Esophagus muscularis mucosa (tissue), 4 donors: ENCODE results near the gene XYLT2.

Experiments
- EP300 ChIP-seq: sonication (generic); formaldehyde crosslinking; IDR thresholded peaks from one replicate; pipeline ENCODE4 v1.6.1; 2017; ENCODE audit warnings: antibody characterized with exemption
- POLR2A ChIP-seq: fragments of 450-650 bp; IDR thresholded peaks from one replicate; pipeline ENCODE4 v1.6.1; 2017; ENCODE audit warnings: antibody characterized with exemption, moderate library complexity, mild to moderate bottlenecking, low read depth
- POLR2AphosphoS5 ChIP-seq, 2 donors: sonication (generic); formaldehyde crosslinking; IDR thresholded peaks; one replicate each; pipeline ENCODE4 v1.6.1; 2017; ENCODE audit warnings: antibody characterized with exemption in 2 of 2
- TF ChIP-seq, protein P1 (sequence below), 3 experiments: fragments of 200-600 bp in 2 of 3; fragments of 450-650 bp in 1 of 3; sonication (generic) in 2 of 3; IDR thresholded peaks; one replicate each; pipeline ENCODE4 v1.5.1; 2017 to 2019; ENCODE audit warnings: antibody characterized with exemption in 3 of 3, mild to moderate bottlenecking in 2 of 3, moderate library complexity in 1 of 3

DNA sequence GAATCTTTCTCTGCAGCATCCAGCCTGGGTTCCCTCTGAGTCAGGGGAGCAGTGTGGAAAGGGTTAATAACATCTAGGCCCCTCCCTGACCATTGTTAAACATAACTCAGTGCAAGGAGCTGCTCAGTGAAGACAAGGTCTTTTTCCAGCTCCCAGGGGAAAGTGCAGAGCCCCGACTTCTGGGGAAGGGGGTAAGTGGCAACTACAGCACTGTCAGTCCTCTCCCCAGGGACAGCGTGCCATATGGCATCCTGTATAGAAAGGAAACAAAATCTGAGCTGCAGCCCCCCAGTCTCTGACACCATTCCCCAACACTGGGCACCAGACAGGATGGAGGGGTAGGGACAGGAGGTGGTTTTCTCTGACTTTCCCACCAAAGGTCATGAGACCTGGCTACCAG lies 19.2 kb downstream of the XYLT2 start:
- TF ChIP-seq, protein P1, sequence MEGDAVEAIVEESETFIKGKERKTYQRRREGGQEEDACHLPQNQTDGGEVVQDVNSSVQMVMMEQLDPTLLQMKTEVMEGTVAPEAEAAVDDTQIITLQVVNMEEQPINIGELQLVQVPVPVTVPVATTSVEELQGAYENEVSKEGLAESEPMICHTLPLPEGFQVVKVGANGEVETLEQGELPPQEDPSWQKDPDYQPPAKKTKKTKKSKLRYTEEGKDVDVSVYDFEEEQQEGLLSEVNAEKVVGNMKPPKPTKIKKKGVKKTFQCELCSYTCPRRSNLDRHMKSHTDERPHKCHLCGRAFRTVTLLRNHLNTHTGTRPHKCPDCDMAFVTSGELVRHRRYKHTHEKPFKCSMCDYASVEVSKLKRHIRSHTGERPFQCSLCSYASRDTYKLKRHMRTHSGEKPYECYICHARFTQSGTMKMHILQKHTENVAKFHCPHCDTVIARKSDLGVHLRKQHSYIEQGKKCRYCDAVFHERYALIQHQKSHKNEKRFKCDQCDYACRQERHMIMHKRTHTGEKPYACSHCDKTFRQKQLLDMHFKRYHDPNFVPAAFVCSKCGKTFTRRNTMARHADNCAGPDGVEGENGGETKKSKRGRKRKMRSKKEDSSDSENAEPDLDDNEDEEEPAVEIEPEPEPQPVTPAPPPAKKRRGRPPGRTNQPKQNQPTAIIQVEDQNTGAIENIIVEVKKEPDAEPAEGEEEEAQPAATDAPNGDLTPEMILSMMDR (IDR thresholded peaks at IDR 0.05): no peak
- TF ChIP-seq POLR2A (no peak), EP300 (no peak), POLR2AphosphoS5 (IDR thresholded peaks at IDR 0.05) (no peak)
